OCI-M2 (cell line): ENCODE results near the gene IFFO2.

Source experiments
- DNase-seq: peaks from one replicate; lab custom pipeline; 2025; ENCODE audit not compliant: unreplicated experiment; lab: John Stamatoyannopoulos, UW

IFFO2 gene

DNA sequence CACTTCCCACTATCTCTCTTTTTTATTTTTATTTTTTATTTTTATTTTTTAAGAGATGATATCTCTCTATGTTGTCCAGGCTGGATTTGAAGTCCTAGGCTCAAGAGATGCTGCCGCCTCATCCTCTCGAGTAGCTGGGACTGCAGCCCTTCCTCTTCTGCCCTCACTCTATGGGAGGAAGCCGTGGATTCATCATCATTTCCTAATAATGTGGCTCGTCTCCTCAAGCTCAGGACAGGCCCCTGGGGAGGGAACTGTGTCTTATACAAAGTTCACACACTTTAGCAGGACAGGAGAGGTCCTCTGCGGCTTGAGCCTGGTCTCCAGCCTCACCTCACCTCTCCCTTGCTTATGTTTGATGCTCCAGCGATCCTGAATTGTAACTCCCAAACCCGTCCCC lies 16.5 kb upstream of the IFFO2 start:
- no peak for DNase-seq

DNA sequence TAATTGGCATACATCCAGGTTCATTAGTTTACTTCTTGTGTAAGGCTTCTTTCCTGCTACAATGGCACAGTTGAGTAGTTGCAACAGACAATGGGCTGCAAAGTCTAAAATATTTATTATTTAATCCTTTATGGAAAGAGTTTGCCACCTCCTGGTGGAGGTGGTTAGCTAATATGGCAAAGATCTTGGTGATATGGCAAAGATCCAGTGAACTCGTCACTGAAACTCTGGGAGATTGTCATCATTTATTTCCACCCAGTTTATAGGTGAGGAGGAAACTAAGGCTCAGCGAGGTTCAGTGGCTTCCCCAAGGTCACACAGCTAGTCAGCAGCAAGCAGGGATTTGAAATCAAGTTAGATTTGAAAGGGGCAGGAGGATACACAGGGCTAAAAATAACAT lies 16.1 kb upstream of the IFFO2 start:
- no peak for DNase-seq

DNA sequence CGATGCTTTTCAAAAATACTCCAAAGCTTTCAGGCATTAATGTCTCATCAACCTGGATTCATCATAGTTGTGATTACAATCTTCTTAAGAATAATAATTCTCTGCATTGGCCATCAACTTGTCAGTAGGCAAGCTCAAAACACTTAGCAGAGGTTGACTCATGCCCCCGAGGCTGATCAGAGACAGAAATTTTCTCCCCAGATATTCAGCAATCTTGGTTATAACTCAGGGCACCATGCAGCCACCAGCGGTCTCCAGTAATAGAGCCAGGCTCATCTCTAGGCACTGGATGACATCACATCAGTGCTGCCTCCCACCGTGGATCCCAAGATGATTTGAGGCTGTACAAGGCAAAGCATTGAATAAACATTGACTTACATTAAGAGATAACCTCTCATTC lies 14.3 kb upstream of the IFFO2 start:
- no peak for DNase-seq

DNA sequence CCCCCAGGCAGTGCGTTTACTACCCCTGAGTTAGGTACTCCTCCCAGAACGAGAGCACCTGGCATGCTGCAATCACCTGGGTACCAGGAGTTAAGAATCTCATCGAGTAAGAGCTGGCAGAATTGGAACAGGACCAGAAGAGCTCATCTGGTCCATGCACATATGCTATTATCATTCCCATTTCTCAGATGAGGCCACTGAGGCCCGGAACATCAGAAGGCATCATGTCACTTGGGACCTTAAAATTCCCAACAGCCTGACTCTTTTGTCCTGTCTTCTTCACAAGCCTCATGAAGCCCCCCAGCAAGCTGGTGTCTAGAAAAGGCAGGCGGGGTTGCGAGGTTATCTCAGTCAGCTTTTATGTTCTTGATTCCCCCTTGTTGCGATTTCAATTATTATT lies 13.9 kb upstream of the IFFO2 start:
- DNase-seq = no peak

DNA sequence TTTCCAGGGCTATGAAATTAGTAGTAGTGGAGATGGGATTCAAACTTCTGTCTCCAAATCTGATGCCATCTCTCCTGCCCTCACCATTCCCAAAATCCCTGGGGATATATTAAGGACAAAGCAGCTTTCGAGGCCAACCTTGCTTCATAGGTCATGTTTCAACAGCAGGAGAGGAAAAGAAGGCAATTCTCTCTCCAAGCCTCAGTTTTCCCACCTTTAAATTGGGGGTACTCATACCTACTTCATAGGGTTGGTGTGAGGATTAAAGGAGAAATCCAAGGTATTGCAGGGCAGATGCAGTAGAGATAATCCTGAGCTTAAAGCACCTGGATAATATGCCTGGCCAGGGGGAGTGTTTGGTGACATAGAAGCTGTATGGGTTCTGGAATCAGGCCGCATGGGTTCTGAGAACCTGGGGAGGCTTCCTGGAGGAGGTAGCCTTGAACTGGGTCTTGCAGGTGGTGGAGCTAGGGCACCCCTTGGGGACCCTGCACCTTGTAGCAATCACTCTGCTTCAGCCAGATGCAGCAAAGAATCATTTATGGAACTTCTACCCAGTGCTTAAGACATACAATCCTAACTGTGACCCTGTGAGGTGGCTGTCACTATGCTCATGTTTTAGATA lies 10.7 kb upstream of the IFFO2 start:
- DNase-seq = no peak

DNA sequence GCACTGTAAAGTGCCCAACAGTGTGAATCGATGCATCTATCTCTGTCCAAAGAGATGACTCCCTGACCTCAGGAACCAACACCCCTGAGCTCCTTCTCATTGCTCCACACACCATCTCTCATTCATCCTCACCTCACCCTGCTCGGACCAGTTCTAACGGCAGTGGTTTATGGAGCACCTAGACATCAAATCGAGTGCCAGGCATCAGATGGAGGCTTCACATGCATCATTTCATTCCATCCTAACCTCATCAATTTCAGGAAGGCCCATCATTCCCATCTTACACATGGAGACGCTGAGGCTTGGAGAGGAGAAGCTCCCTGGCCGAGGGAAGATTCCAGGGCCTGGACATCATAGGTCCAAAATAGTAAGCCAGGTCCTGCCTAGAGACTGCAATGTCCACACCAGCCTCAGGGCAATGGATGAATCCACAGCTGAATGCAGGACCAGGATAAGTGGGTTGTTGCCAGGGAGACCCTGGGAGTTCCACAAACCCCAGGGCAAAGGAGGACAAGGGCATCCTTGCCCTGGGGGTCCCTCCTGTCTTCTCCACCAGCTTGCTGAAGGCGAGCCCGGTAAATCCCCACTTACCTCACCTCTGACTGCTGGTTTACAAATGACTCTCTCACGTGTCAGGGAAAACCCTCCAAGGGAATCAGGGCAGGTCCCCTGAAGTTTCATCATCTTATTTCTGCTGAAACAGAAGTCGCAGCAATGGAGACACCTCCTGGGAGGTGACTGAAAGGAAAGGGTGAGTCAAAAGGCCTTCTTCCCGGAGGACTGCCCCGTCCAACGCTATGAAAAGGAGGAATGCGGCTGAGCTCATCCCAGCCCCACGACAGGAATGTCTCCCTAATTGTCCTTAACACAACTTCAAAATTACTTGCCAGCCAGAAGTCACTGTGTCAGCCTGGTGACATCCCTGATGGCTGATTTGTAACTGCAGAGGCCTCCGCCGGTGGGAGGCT lies 9.0 kb upstream of the IFFO2 start:
- no peak for DNase-seq

DNA sequence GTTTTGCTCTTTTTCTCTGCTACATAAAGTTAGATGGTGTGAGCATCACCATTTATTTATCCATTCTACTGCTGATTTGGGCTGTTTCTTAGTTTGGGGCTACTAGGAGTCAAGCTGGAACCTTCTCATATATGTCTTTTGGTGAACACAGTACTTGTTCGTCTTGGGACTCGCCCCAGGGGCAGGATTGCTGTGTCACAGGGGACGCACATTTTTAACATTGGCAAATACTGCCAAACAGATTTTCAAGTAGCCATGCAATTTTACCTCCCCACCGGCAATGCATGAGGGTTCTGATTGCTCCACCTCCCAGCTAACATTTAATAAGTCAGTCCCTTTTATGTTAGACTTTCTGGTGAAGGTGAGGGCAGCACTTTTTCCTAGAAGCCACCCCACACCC lies 7.5 kb upstream of the IFFO2 start:
- no peak for DNase-seq

DNA sequence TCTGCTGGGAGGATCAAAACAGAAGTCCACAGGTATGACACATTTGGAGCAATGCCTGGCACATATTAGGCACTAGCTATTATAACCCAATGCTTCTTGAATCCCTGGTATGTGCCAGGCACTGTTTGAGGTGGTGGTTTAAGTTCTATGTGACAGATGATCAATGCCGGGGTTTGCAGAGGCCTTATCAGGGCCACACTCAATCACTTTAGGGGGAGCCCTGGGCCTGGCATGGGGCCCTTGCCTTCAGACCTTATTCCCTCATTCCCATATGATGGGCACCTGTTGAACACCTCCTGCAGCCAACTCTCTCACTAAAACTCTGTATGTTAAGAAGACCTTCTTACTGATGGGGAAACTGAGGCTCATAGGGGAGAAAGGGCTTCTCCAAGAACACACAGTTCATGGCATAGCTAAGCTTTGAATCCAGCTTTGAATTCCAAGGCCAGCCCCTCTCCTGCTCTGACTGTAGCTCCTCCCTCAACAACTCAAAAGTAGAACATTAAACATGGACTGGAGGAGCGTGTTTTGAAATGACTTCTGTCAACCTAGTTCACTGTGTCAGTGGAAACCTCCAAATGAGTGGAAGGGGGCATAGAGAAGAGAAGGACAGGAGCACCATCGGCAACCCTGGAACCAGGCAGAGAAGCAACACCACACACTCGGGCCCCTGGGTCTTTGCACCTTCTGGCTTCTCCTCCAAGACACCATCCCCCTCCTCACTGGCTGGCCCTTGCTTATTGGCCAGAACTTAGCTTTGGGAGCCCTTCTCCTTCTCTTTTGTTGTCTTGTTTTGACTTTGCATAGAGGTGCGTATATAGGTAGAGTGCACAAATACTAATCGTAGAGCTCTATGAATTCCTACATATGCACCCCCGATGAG lies 6.6 kb upstream of the IFFO2 start:
- DNase-seq = no peak

DNA sequence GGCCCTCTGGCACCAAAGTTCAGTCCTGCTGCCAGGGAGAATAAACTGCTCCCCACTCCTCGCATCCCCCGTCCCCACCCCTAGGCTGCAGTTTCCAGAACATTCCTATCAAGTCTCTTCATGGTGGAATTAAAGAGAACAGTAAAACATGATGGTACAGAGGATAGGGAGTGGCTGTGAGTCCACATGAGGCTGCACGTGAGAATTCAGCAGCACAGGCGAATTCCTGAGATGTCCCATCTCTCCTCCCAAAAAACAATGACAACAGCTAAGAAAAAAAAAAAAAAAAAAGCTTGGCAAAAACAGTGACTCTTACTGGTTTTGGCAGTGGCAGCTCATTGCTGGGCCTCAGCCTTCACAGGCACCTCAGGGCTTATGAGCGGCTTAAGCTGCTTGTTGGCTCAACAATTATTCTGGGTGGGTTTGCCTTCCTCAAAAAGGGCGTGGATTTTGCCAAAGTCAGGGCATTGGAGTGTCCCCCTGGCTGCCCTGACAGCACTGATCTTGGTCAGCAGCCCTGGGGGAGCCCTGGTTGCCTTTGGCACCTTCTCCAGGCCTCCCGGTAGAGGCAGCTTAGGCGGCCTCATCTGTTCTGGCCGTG lies 5.7 kb upstream of the IFFO2 start:
- DNase-seq = no peak

DNA sequence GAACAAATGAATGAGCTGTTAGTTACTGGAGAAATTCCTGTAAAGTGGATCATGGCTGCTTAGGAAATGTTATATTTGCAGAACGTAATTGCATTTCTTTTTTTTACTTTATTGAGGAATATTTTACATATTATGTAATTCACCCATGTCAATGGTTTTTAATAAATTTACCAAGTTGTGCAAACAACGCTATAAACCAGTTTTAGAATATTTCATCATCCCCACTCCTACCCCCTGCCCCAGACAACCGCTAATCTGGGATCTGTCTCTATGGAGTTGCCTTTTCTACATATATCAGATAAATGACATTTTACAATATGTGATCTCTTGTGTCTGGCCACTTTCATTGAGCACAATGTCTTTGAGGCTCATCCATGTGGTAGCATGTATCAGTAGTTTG lies 4.3 kb upstream of the IFFO2 start:
- DNase-seq = no peak

DNA sequence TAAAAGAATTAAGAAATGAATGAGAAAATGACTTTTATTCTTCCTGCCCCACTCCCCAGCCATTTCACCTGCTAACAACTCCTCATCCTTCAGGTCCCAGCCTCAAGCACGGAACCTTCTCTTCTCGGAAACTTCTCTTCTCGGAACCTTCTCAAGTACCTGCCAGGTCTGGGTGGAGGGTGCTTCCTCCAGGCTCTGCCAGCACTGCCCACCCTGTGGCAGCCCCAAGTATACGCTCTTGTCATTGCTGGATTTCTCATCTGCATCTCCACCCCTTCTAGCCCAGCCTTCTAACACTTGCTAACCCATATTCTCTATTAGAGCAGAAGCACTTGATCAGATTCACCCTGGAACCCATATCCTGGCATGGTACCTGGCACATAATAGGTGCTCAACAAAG lies 3.9 kb upstream of the IFFO2 start:
- DNase-seq = no peak

DNA sequence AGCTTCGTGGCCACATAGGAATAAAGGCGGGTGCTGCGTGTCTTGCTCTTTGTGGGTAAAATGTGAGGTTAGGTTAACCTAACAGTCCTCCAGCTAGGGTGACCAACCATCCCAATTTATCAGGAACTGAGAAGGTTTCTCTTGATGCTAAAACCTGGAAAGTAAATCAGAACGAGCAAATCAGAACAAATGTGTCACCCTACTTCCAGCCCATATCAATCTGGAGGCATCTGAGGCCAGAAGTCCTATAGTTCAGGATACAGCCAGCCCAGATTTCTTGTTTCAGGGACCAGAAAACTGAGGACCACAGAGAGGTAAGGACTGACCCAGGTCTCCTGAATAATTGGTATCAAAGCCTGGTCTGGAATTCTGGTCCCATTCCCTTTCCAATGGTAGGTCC lies 3.1 kb upstream of the IFFO2 start:
- no peak for DNase-seq

DNA sequence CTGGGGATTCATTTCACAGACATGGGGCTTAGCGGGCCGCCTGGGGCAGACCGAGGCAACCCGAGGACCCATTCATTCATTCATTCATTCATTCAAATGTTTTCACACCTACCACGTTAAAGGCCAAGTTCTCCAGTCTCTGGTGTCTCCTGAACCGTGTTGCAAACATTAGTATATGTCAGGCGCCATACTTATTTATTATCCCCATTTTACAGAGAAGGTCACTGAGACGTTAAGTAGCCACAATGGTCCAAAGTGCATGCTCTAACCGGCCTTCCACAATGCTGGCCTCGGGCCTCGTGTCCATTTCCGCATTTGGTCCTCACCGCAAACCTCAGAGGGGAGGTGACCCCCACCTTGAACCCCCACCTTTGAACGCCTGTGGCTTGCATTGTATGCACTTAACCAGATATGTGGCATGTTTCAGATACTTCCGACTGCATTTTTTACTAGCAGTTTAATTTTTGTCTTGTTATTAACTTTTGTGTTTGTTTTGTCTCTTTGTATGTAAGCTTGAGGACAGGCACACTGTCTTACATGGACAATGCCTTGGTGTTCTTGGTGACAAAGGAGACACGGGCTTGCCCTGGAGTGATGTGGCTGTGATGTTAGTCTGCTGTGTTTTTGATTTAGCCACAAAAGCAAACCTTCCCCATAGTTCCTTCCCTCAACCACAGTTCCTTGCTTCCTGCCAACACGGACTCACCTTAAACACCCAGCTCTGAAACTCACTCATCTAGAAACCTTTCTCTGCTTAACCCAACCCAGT lies 1.2 kb upstream of the IFFO2 start:
- DNase-seq = no peak

DNA sequence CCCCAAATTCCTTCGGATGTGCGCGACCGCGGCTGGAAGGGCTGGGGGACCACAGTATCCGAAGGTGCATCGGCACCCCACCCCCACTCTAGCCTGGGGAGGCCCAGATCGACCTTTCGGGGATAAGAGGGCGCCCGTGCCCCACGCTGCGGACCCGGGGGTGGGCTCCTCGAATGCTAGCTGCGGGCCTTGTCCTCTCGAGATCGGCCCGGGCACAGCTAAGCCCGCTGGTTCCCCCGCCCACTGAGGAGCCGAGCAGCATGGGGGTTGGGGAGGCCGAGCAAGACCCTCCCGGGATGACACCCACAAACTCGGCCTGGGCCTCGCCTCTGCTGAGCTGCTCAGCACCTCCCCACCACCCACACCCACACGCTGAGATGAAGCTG lies 653 bp upstream of the IFFO2 start:
- DNase-seq = no peak

DNA sequence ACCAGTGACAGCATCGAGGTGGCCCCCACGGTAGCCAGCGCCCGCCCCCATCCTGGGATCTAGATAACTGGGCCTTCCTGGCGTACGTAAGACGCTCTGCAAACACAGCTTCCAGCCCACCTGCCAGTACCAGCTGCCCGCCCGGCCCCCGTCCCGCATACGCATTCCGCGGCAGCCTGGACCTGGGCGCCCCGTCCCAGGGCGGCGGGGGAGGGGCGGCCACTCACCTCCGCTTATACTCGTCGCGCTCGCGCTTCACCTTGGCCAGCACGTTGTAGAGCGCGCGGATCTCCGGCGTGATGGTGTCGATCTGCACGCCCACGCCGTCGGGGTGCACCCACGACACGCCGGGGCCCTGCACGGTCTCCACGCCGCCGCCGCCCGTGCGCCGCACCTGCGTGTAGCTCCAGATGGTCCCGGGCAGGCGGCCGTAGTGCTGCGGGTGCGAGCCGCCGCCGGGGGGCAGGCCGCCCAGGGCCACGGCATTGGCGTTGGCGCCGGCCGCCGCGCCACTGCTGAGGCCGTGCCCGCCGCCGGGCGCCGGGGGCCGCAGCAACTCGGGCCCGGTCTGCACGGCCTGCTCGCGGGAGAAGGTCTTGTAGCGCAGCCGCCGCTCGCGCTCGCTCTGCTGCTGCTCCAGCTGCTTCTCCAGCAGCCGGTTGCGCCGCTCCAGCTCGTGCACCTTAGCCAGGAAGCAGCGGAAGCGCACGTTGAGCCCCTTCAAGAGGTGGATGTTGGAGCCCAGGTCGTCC lies 859 bp downstream of the IFFO2 start:
- DNase-seq = no peak

DNA sequence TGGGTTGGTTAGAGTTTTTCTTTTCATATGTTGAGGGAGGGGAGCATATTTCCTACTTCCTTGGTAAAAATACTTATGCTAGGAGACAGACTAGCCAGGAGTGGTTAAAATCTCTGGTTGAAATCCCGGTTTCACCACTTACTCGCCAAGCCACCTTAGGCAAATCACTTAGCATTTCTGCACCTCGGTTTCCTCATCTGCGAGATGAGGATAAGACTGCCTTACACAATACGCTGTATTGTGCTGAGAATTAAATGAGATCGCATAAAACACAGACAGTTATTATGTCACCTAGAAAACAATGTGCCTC lies 1.4 kb downstream of the IFFO2 start:
- DNase-seq = no peak

DNA sequence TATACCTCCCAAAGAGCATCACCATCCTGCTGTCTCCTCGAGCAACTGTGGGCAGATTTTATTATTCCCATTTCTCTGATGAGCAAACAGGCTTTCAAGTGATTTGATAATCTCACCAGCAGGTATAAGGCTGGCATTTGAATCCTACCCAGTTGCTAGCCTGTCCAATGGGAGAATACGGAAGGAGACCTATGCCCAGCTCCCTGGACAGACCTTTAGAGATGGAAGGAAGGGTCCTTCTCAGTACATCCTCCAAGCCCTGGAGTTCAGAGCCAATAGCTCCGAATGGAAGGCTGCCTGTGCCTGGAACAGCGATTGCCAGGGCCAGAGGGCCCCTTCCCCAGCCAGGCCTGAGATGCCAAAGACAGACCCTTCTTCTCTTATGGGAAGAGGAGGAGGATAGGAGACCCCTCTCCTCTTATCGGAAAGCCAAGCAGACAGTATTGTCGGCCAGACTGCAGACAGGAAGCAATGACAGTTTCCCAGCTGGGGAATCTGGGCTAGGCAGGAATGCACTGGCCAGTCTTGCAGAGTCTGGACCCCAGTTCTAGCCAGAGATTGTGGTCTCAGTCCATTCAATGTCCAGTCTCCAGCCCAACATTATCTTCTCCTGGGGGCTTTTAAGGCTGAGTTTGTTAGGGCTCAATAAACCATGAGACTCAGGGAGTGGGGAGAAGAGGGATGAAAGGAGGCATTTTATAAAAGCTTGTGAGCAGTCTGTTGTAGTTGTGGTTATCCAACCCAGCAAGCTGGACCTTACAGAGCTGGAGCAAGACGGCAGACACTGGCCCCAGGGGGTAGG lies 2.0 kb downstream of the IFFO2 start:
- no peak for DNase-seq

DNA sequence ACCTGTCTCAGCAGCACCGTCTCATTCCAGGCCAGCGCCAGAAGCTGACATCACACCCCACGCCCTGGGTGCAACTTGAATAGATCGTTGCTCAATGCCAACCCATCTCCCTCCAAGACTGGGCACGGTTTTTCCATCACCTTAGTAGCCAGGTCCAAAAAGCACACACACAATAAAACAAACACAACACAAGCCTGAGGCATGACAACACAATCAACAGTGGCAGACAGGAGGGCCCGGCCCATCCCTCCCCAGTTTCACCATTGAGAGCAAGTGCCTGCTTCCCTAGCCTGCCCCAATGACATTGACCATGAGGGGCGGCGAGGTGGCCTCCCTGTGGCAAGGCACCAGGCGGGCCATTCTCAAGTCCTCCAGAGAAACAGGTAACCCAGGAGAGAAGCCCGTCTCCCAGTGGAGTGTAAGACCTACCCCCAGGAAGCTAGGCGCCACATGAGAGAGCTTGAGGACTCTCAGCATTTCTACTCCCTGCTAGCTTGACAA lies 2.7 kb downstream of the IFFO2 start:
- DNase-seq = no peak

DNA sequence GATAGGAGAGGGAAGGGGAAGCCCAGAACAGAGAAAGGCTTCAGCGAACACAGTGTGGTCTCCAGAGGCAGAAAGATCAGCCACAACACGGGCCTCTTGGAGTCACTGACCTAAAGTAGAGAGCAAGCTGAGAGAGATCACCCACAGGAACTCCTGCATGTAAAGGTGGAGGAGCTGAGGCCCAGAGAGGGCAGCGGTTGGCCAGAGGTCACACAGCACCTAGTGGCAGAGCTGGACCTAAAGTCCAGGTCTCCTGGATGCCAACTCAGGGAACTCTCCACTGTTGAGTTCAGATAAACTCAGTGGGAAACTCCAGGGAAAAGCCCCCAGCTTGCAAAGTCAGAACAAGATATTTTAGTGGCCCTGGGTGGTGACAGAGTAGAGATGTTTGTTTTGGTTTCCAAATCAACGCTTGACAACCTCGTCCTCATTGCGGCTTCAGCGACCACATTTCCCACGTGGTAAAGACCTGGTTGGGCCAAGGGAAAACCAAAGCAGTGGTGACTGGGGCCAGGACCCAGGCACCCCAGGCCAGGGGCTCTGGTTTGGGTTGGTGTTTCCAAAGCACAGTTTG lies 4.6 kb downstream of the IFFO2 start:
- no peak for DNase-seq
